SK-N-SH treated with all-trans-retinoic acid at 6 μM for 48 hours (cell line): ENCODE measurements around the gene SMAD5.

Experiments used
- ATAC-seq: fragments of 200-7000 bp; cut with Tn5 transposase; 3 replicates; pipeline ENCODE4 v1.9.1; 2020; ENCODE audit warnings: mild to moderate bottlenecking, moderate library complexity
- ARNTL ChIP-seq: fragments of 450-650 bp; formaldehyde crosslinking; IDR thresholded peaks from 2 replicates; pipeline ENCODE4 v1.5.0; 2020; ENCODE audit warnings: low read depth, mild to moderate bottlenecking, moderate library complexity, borderline replicate concordance
- BACH2 ChIP-seq: fragments of 250-450 bp; sonication (Bioruptor Pico); IDR thresholded peaks from 2 replicates; pipeline ENCODE4 v1.9.0; 2021; ENCODE audit warnings: mild to moderate bottlenecking, borderline replicate concordance
- CSDC2 ChIP-seq: fragments of 250-450 bp; sonication (Bioruptor Pico); IDR thresholded peaks from 2 replicates; pipeline ENCODE4 v1.5.0; 2020; ENCODE audit warnings: mild to moderate bottlenecking, moderate library complexity
- ESRRG ChIP-seq: fragments of 250-450 bp; sonication (Bioruptor Pico); IDR thresholded peaks from 2 replicates; pipeline ENCODE4 v1.6.1; 2021; ENCODE audit warnings: mild to moderate bottlenecking
- GLIS3 ChIP-seq: fragments of 250-450 bp; sonication (Bioruptor Pico); IDR thresholded peaks from 2 replicates; pipeline ENCODE4 v1.5.0; 2020; ENCODE audit warnings: mild to moderate bottlenecking, moderate library complexity
- ISL1 ChIP-seq: fragments of 250-450 bp; sonication (Bioruptor Pico); IDR thresholded peaks from 2 replicates; pipeline ENCODE4 v2.1.2; 2022; ENCODE audit warnings: mild to moderate bottlenecking, moderate library complexity
- OSR1 ChIP-seq: fragments of 250-450 bp; sonication (Bioruptor Pico); IDR thresholded peaks from 2 replicates; pipeline ENCODE4 v1.8.0; 2022; ENCODE audit warnings: moderate library complexity, mild to moderate bottlenecking, inconsistent platforms
- PPARA ChIP-seq: fragments of 250-450 bp; sonication (Bioruptor Pico); IDR thresholded peaks from 2 replicates; pipeline ENCODE4 v1.5.0; 2020; ENCODE audit warnings: mild to moderate bottlenecking, borderline replicate concordance
- RARB ChIP-seq: fragments of 250-450 bp; sonication (Bioruptor Pico); IDR thresholded peaks from 2 replicates; pipeline ENCODE4 v1.8.0; 2021; ENCODE audit warnings: mild to moderate bottlenecking, moderate library complexity
- SNAI2 ChIP-seq: fragments of 250-450 bp; sonication (Bioruptor Pico); IDR thresholded peaks from 2 replicates; pipeline ENCODE4 v1.5.0; 2020; ENCODE audit warnings: mild to moderate bottlenecking, moderate library complexity
- TCF4 ChIP-seq: fragments of 250-450 bp; sonication (Bioruptor Pico); IDR thresholded peaks from 2 replicates; pipeline ENCODE4 v1.8.0; 2021; ENCODE audit warnings: mild to moderate bottlenecking, moderate library complexity, borderline replicate concordance
- TOX ChIP-seq: fragments of 250-450 bp; sonication (Bioruptor Pico); IDR thresholded peaks from 2 replicates; pipeline ENCODE4 v1.8.0; 2021; ENCODE audit warnings: mild to moderate bottlenecking, moderate library complexity, borderline replicate concordance
- ZFP3 ChIP-seq: fragments of 250-450 bp; sonication (Bioruptor Pico); IDR thresholded peaks from 2 replicates; pipeline ENCODE4 v1.5.0; 2020; ENCODE audit warnings: mild to moderate bottlenecking, moderate library complexity
- ZFP30 ChIP-seq: fragments of 450-650 bp; formaldehyde crosslinking; IDR thresholded peaks from 2 replicates; pipeline ENCODE4 v1.5.0; 2022; ENCODE audit warnings: mild to moderate bottlenecking, moderate library complexity
- ZNF565 ChIP-seq: fragments of 450-650 bp; formaldehyde crosslinking; conservative IDR thresholded peaks from 2 replicates; pipeline ENCODE4 v1.5.0; 2020; ENCODE audit warnings: low read depth, mild to moderate bottlenecking, moderate library complexity
- ZNF70 ChIP-seq: fragments of 450-650 bp; formaldehyde crosslinking; IDR thresholded peaks from 2 replicates; pipeline ENCODE4 v1.5.0; 2020; ENCODE audit warnings: mild to moderate bottlenecking, moderate library complexity
- ZNF8 ChIP-seq: fragments of 450-650 bp; formaldehyde crosslinking; IDR thresholded peaks from 2 replicates; pipeline ENCODE4 v1.5.0; 2020; ENCODE audit warnings: mild to moderate bottlenecking, moderate library complexity
- TF ChIP-seq, protein P1 (sequence below): fragments of 250-450 bp; sonication (Bioruptor Pico); IDR thresholded peaks from 2 replicates; pipeline ENCODE4 v1.8.0; 2021; ENCODE audit warnings: low read depth, mild to moderate bottlenecking, moderate library complexity, borderline replicate concordance
- TF ChIP-seq, protein P2 (sequence below): fragments of 250-450 bp; sonication (Bioruptor Pico); IDR thresholded peaks from 2 replicates; pipeline ENCODE4 v1.5.1; 2021; ENCODE audit warnings: mild to moderate bottlenecking, moderate library complexity
- TF ChIP-seq, protein P3 (sequence below): fragments of 250-450 bp; sonication (Bioruptor Pico); IDR thresholded peaks from 2 replicates; pipeline ENCODE4 v1.5.1; 2020; ENCODE audit warnings: low read depth, mild to moderate bottlenecking, moderate library complexity
- TF ChIP-seq, protein P4 (sequence below): fragments of 250-450 bp; sonication (Bioruptor Pico); IDR thresholded peaks from 2 replicates; pipeline ENCODE4 v1.5.0; 2020; ENCODE audit warnings: mild to moderate bottlenecking, moderate library complexity

SMAD5 gene

DNA sequence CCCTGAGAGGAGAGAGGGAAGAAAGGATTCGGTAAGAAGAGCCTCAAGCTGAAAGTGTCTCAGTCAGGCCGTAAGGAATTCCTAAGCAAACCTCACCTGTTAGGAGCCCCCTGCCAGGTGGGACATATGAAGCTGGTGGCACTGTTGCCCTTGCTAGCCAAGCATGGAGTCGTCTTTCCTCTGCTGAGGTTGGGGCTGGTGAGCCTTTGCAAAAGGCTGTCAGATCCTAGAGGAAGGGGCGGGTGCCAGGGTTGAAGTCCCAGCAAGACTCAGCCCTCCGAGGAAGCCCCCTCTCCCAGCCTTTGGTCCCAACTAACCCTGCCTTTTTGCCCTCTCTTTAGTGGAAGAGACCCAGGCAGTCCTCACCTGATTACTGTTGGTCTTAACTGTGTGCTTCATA, 65.8 kb downstream of the SMAD5 start:
- ATAC-seq = no peak
- TF ChIP-seq SNAI2 (CRISPR knock-in tag) (no peak), ZFP30 (CRISPR knock-in tag) (no peak), ISL1 (no peak), ARNTL (CRISPR knock-in tag) (no peak), BACH2 (no peak), TCF4 (CRISPR knock-in tag) (no peak), ESRRG (CRISPR knock-in tag) (no peak), ZFP3 (CRISPR knock-in tag) (no peak), TOX (CRISPR knock-in tag) (no peak)
- TF ChIP-seq, protein P1, sequence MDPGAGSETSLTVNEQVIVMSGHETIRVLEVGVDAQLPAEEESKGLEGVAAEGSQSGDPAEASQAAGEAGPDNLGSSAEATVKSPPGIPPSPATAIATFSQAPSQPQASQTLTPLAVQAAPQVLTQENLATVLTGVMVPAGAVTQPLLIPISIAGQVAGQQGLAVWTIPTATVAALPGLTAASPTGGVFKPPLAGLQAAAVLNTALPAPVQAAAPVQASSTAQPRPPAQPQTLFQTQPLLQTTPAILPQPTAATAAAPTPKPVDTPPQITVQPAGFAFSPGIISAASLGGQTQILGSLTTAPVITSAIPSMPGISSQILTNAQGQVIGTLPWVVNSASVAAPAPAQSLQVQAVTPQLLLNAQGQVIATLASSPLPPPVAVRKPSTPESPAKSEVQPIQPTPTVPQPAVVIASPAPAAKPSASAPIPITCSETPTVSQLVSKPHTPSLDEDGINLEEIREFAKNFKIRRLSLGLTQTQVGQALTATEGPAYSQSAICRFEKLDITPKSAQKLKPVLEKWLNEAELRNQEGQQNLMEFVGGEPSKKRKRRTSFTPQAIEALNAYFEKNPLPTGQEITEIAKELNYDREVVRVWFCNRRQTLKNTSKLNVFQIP = no peak

DNA sequence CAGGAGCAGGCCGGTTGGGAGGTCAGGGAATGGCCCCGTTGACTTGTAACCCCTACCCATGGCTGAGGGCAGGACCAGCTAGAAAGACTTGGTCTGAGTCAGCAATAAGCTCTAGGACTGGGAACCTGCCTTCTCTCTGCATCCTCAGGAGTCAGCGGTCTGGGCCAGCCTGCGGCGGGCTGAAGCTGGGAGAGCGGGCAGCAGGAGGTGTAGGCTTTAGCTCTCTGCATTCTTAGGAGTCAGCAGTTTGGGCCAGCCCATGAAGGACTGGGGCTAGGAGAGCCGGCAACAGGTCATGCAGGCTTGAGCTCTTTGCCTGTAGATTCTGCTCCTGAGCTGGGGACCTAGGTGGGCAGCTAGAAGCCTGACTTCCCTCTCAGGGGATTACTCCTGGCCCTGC, 66.8 kb downstream of the SMAD5 start:
- ATAC-seq = no peak
- TF ChIP-seq ESRRG (CRISPR knock-in tag) = no peak
- no peak for TF ChIP-seq RARB
- no peak for TF ChIP-seq SNAI2 (CRISPR knock-in tag)
- TF ChIP-seq CSDC2 (CRISPR knock-in tag) = no peak
- no peak for TF ChIP-seq ISL1
- TF ChIP-seq ZNF565 = no peak
- no peak for TF ChIP-seq OSR1 (CRISPR knock-in tag)
- TF ChIP-seq PPARA (CRISPR knock-in tag) = no peak
- TF ChIP-seq, protein P1 = no peak
- no peak for TF ChIP-seq TOX (CRISPR knock-in tag)
- TF ChIP-seq, protein P2, sequence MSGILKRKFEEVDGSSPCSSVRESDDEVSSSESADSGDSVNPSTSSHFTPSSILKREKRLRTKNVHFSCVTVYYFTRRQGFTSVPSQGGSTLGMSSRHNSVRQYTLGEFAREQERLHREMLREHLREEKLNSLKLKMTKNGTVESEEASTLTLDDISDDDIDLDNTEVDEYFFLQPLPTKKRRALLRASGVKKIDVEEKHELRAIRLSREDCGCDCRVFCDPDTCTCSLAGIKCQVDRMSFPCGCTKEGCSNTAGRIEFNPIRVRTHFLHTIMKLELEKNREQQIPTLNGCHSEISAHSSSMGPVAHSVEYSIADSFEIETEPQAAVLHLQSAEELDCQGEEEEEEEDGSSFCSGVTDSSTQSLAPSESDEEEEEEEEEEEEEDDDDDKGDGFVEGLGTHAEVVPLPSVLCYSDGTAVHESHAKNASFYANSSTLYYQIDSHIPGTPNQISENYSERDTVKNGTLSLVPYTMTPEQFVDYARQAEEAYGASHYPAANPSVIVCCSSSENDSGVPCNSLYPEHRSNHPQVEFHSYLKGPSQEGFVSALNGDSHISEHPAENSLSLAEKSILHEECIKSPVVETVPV (CRISPR knock-in tag) = no peak
- TF ChIP-seq ZNF70 = no peak

DNA sequence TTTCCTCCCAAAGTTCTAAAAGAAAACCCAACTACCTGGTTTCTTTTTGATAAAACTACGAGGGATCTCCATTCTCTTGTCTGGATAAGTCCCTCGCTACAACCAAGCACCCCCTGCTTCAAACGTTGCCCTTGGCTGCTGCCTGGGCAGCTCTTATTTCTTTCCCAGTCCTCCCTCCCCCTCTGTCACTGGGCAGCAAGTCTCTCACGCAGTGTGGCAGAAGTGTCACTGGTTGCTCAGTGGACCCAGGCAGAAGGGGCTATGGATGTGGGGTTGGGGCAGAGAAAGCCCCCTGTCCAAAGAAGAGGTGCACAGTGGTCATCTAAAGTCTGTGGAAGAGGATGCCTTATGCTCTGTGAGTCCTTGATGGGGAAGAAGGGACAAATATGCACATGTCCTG, 67.5 kb downstream of the SMAD5 start:
- TF ChIP-seq, protein P1 = no peak
- TF ChIP-seq SNAI2 (CRISPR knock-in tag) = no peak
- TF ChIP-seq, protein P3, sequence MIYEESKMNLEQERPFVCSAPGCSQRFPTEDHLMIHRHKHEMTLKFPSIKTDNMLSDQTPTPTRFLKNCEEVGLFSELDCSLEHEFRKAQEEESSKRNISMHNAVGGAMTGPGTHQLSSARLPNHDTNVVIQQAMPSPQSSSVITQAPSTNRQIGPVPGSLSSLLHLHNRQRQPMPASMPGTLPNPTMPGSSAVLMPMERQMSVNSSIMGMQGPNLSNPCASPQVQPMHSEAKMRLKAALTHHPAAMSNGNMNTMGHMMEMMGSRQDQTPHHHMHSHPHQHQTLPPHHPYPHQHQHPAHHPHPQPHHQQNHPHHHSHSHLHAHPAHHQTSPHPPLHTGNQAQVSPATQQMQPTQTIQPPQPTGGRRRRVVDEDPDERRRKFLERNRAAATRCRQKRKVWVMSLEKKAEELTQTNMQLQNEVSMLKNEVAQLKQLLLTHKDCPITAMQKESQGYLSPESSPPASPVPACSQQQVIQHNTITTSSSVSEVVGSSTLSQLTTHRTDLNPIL (CRISPR knock-in tag) = no peak
- no peak for TF ChIP-seq PPARA (CRISPR knock-in tag)
- TF ChIP-seq RARB = no peak
- TF ChIP-seq ZFP3 (CRISPR knock-in tag) = no peak
- TF ChIP-seq ZNF565 = no peak
- no peak for TF ChIP-seq ZNF8 (CRISPR knock-in tag)
- no peak for TF ChIP-seq ISL1
- TF ChIP-seq ZFP30 (CRISPR knock-in tag) = no peak
- no peak for TF ChIP-seq BACH2
- TF ChIP-seq GLIS3 (CRISPR knock-in tag) = no peak
- no peak for TF ChIP-seq OSR1 (CRISPR knock-in tag)
- no peak for TF ChIP-seq CSDC2 (CRISPR knock-in tag)
- TF ChIP-seq, protein P2 (CRISPR knock-in tag) = no peak
- TF ChIP-seq, protein P4, sequence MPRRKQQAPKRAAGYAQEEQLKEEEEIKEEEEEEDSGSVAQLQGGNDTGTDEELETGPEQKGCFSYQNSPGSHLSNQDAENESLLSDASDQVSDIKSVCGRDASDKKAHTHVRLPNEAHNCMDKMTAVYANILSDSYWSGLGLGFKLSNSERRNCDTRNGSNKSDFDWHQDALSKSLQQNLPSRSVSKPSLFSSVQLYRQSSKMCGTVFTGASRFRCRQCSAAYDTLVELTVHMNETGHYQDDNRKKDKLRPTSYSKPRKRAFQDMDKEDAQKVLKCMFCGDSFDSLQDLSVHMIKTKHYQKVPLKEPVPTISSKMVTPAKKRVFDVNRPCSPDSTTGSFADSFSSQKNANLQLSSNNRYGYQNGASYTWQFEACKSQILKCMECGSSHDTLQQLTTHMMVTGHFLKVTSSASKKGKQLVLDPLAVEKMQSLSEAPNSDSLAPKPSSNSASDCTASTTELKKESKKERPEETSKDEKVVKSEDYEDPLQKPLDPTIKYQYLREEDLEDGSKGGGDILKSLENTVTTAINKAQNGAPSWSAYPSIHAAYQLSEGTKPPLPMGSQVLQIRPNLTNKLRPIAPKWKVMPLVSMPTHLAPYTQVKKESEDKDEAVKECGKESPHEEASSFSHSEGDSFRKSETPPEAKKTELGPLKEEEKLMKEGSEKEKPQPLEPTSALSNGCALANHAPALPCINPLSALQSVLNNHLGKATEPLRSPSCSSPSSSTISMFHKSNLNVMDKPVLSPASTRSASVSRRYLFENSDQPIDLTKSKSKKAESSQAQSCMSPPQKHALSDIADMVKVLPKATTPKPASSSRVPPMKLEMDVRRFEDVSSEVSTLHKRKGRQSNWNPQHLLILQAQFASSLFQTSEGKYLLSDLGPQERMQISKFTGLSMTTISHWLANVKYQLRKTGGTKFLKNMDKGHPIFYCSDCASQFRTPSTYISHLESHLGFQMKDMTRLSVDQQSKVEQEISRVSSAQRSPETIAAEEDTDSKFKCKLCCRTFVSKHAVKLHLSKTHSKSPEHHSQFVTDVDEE (CRISPR knock-in tag) = no peak
- no peak for TF ChIP-seq ARNTL (CRISPR knock-in tag)
- TF ChIP-seq ZNF70 = no peak
- TF ChIP-seq TCF4 (CRISPR knock-in tag) = no peak
- TF ChIP-seq TOX (CRISPR knock-in tag) = no peak
- ATAC-seq = no peak
